Gastroesophageal sphincter (tissue), 4 donors: ENCODE data around the gene CNTNAP5. TPM values are rescaled to one million over a fixed set of nuclear protein-coding genes. Genes with fewer than 3 reads are reported as not detected.

Experiments
- ATAC-seq: fragments of 150-250 bp; one replicate; pipeline ENCODE4 v1.9.1; 2016; ENCODE audit warnings: mild to moderate bottlenecking, moderate library complexity
- H3K27ac ChIP-seq, 4 donors: fragments of 200-600 bp; sonication (generic) in 3 of 4; 1 replicate in 3 of 4; 2 replicates in 1 of 4; pipeline ENCODE4 v1.5.1; 2016 to 2019
- H3K27me3 ChIP-seq: fragments of 200-600 bp; sonication (generic); one replicate; pipeline ENCODE4 v1.5.1; 2019
- H3K36me3 ChIP-seq, 2 donors: fragments of 200-600 bp; sonication (generic); one replicate each; pipeline ENCODE4 v1.5.1; 2019; ENCODE audit warnings: control low read depth in 1 of 2
- H3K4me1 ChIP-seq, 3 donors: fragments of 200-600 bp; sonication (generic); 1 replicate in 2 of 3; 2 replicates in 1 of 3; pipeline ENCODE4 v1.5.1; 2016 to 2019; ENCODE audit warnings: control low read depth in 2 of 3
- H3K4me3 ChIP-seq, 2 donors: fragments of 200-600 bp; sonication (generic); one replicate each; pipeline ENCODE4 v1.5.1; 2019; ENCODE audit warnings: mild to moderate bottlenecking in 1 of 2, moderate library complexity in 1 of 2
- H3K9me3 ChIP-seq, 3 donors: fragments of 200-600 bp; sonication (generic); one replicate each; pipeline ENCODE4 v1.5.1; 2017 to 2019; ENCODE audit warnings: control low read depth in 2 of 3
- EP300 ChIP-seq: sonication (generic); formaldehyde crosslinking; IDR thresholded peaks from one replicate; pipeline ENCODE4 v1.6.1; 2017; ENCODE audit warnings: antibody characterized with exemption, mild to moderate bottlenecking
- POLR2A ChIP-seq, 2 donors: fragments of 450-650 bp; IDR thresholded peaks; one replicate each; pipeline ENCODE4 v1.6.1; 2017; ENCODE audit warnings: antibody characterized with exemption in 2 of 2, mild to moderate bottlenecking in 2 of 2, moderate library complexity in 1 of 2
- POLR2AphosphoS5 ChIP-seq: sonication (generic); formaldehyde crosslinking; IDR thresholded peaks from one replicate; pipeline ENCODE4 v1.6.1; 2017; ENCODE audit warnings: antibody characterized with exemption
- WGBS, 2 donors: methylation state at CpG; one replicate each; pipeline ENCODE4 v1.1.5; 2018; ENCODE audit warnings: low coverage in 1 of 2; 5-methylcytosine and 5-hydroxymethylcytosine counted together
- total RNA-seq, 4 donors: library from RNA; depleted of rRNA; stranded (reverse); fragments of >200 nt; gene quantifications; one replicate each; pipeline ENCODE4 v1.1.0, GENCODE V29; 2016
- TF ChIP-seq, protein P1 (sequence below), 4 experiments: fragments of 200-600 bp in 2 of 4; fragments of 450-650 bp in 2 of 4; sonication (generic) in 1 of 4; IDR thresholded peaks; one replicate each; pipeline ENCODE4 v1.5.1; 2017 to 2019; ENCODE audit warnings: antibody characterized with exemption in 4 of 4, mild to moderate bottlenecking in 2 of 4, moderate library complexity in 2 of 4

CNTNAP5 gene
- total RNA-seq, 4 donors from 2014 or later: 3.2 TPM; not detected in 3

- Histone ChIP-seq H3K27me3 (no peaks in the 10 kb centered on the region), H3K9me3 (no peaks in the 10 kb centered on the region), H3K27ac (no peak overlapping the region), H3K4me1 (no peaks in the 10 kb centered on the region), H3K4me3 (no peak overlapping the region), H3K36me3 (no peaks in the 10 kb centered on the region)
- TF ChIP-seq, protein P1, sequence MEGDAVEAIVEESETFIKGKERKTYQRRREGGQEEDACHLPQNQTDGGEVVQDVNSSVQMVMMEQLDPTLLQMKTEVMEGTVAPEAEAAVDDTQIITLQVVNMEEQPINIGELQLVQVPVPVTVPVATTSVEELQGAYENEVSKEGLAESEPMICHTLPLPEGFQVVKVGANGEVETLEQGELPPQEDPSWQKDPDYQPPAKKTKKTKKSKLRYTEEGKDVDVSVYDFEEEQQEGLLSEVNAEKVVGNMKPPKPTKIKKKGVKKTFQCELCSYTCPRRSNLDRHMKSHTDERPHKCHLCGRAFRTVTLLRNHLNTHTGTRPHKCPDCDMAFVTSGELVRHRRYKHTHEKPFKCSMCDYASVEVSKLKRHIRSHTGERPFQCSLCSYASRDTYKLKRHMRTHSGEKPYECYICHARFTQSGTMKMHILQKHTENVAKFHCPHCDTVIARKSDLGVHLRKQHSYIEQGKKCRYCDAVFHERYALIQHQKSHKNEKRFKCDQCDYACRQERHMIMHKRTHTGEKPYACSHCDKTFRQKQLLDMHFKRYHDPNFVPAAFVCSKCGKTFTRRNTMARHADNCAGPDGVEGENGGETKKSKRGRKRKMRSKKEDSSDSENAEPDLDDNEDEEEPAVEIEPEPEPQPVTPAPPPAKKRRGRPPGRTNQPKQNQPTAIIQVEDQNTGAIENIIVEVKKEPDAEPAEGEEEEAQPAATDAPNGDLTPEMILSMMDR (IDR thresholded peaks at IDR 0.05): no peak
- no peak for TF ChIP-seq POLR2A (IDR thresholded peaks at IDR 0.05)
- WGBS, 2 donors: 38 to 54% methylated on average over 1 to 2 of the region's 2 CpGs
- no peak for ATAC-seq
Observed at GRCh38 chr2:124211461-124211860, 186.4 kb downstream of the CNTNAP5 start.

DNA sequence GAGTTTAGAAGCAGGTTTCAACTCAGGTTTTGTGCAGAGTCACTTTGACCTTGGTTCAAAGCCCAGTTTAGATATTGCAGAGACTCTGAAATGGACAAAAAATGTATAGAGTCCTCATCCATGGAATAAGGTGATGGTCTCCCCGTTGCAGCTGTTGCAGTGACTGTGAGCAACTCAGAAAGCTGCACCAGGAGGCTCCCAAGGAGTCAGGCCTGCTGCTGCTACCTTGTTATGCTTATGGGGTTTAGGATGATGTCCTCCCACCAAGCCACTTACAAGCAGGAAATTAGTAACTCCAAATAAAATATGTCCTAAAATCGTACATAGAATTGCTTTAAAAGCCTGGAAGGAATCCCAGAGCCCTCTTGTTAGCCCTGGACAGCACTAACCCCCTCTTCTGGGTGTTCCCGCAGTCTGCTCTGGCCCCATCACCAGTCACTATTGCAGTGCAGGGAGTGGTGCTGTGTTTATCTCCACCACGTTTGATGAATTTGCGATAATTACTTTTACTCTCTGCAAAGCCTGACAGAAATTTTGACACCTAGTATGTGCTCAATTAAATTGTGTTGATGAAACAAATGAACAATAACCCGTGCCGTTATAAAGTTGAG lies 189.0 kb downstream of the CNTNAP5 start:
- TF ChIP-seq, protein P1 (IDR thresholded peaks at IDR 0.05): no peak
- TF ChIP-seq POLR2AphosphoS5: no peak
- no peak for TF ChIP-seq EP300
- TF ChIP-seq POLR2A (IDR thresholded peaks at IDR 0.05): no peak
- Histone ChIP-seq H3K36me3 (no peaks in the 10 kb centered on the region), H3K4me3 (no peak overlapping the region), H3K27me3 (no peaks in the 10 kb centered on the region), H3K9me3 (no peaks in the 10 kb centered on the region), H3K27ac (no peak overlapping the region), H3K4me1 (no peaks in the 10 kb centered on the region)
- ATAC-seq: no peak
- WGBS, 2 donors: 78 to 90% methylated on average over 5 to 7 of the region's 7 CpGs

DNA sequence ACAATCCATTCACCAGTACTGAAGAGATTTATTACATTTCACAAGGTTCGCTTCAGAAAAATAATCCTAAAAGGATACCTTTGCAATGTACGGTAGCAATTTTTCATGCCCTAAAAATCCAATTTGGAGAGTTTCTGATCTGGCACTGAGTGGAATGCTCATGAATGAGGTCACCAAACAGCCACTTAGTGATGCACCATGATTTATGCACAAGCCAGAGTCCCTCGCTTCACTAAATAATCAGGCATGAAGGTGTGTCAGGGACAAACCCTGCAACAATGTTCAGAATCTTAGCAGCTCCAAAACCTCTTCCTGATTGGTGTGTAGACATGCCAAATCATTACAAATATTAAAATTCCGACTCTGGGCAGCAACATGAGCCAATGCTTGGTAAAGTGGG lies 221.1 kb downstream of the CNTNAP5 start:
- 84 to 89% methylated on average over 3 to 4 of the region's 4 CpGs for WGBS, 2 donors
- no peaks in the 10 kb centered on the region for H3K27me3 ChIP-seq
- H3K36me3 ChIP-seq: no peaks in the 10 kb centered on the region
- no peak overlapping the region for H3K27ac ChIP-seq
- no peak for ATAC-seq
- H3K4me1 ChIP-seq: no peaks in the 10 kb centered on the region
- no peaks in the 10 kb centered on the region for H3K9me3 ChIP-seq
- H3K4me3 ChIP-seq: no peak overlapping the region
- no peak for TF ChIP-seq EP300
- TF ChIP-seq POLR2A (IDR thresholded peaks at IDR 0.05): no peak
- TF ChIP-seq, protein P1 (IDR thresholded peaks at IDR 0.05): no peak
- no peak for TF ChIP-seq POLR2AphosphoS5

DNA sequence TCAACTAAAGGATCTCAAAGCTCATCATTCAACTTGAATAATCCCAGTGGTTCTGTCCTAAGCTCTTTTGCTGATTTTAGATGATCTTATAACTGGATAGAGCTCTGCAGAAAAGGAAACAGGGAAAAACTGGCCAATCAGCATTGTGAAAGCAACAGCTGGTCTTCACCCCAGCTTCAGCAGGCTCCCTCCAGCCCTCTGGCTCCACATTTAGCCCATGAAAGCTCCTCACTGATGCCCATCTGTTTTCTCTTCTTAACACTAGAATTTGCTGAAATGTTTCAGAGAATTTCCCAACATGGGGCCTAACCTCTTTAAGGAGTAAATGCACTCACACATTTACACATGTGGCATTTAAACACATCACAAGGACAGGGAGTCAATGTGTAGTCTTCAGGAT lies 223.3 kb downstream of the CNTNAP5 start:
- TF ChIP-seq POLR2A (IDR thresholded peaks at IDR 0.05) (no peak), EP300 (no peak), POLR2AphosphoS5 (no peak)
- TF ChIP-seq, protein P1 (IDR thresholded peaks at IDR 0.05): no peak
- no peak overlapping the region for H3K4me3 ChIP-seq
- no peaks in the 10 kb centered on the region for H3K36me3 ChIP-seq
- no peak overlapping the region for H3K27ac ChIP-seq
- ATAC-seq: no peak
- no peaks in the 10 kb centered on the region for H3K27me3 ChIP-seq
- H3K9me3 ChIP-seq: no peaks in the 10 kb centered on the region
- no peaks in the 10 kb centered on the region for H3K4me1 ChIP-seq

- no peaks in the 10 kb centered on the region for H3K27me3 ChIP-seq
- H3K9me3 ChIP-seq: no peaks in the 10 kb centered on the region
- H3K27ac ChIP-seq: no peak overlapping the region
- WGBS, 2 donors: 72 to 86% methylated on average over 1 to 2 of the region's 2 CpGs
- no peaks in the 10 kb centered on the region for H3K36me3 ChIP-seq
- no peak for ATAC-seq
- H3K4me3 ChIP-seq: no peak overlapping the region
- no peaks in the 10 kb centered on the region for H3K4me1 ChIP-seq
- TF ChIP-seq EP300 (no peak), POLR2AphosphoS5 (no peak), POLR2A (IDR thresholded peaks at IDR 0.05) (no peak)
- TF ChIP-seq, protein P1 (IDR thresholded peaks at IDR 0.05): no peak
Observed at GRCh38 chr2:124250433-124250832, 225.3 kb downstream of the CNTNAP5 start.
